ENCODE measurements around the gene FAM229B.

- no peak for TF ChIP-seq CTCF (IDR thresholded peaks at IDR 0.05)
- no peak for TF ChIP-seq POLR2A (IDR thresholded peaks at IDR 0.05)
- TF ChIP-seq EP300 (IDR thresholded peaks at IDR 0.05), result no peak
- no peak for TF ChIP-seq POLR2AphosphoS5 (IDR thresholded peaks at IDR 0.05)
Observed at GRCh38 chr6:112145080-112145573, 57.7 kb downstream of the FAM229B start.
